T-cell (primary cell): Measurements from ENCODE around the gene ARHGDIG. TPM values are rescaled to one million over a fixed set of nuclear protein-coding genes. Genes with fewer than 3 reads are reported as not detected.
A peak's percentile ranks its signal among the peaks of the same experiment; 100 is the strongest.

ENCODE experiments used
- ATAC-seq, 4 experiments: fragments of 200-7000 bp in 3 of 4; fragments of 150-1000 bp in 1 of 4; cut with Tn5 transposase; replicated peaks in 1 of 4; 1 replicate in 3 of 4; 2 replicates in 1 of 4; pipeline ENCODE4 v1.10.0; 2021; ENCODE audit warnings: moderate library complexity in 3 of 4, mild to moderate bottlenecking in 2 of 4, moderate number of reproducible peaks in 1 of 4
- CTCF ChIA-PET, 2 donors: fragments of 300-600 bp; sonication (Branson Sonifier 250); formaldehyde crosslinking; loops; one replicate each; lab custom pipeline; 2022; ENCODE audit warnings: antibody characterized with exemption in 2 of 2; lab: Charles Lee
- POLR2A ChIA-PET, 2 donors: fragments of 300-600 bp; sonication (Branson Sonifier 250); formaldehyde crosslinking; loops; one replicate each; lab custom pipeline; 2022; ENCODE audit warnings: antibody characterized with exemption in 2 of 2; lab: Charles Lee
- DNase-seq, 35 experiments: peaks; one replicate each; pipeline versions ENCODE4 v3.0.0 to v3.0.0-alpha.2; 2013 to 2023
- H3K27ac ChIP-seq: one replicate; pipeline ENCODE4 v1.5.1; 2013; ENCODE audit warnings: low read length
- H3K27me3 ChIP-seq, 2 experiments: replicated peaks in 1 of 2; 1 replicate in 1 of 2; 2 replicates in 1 of 2; pipeline versions ENCODE4 v1.6.1 to v1.7.0; 2013; ENCODE audit warnings: low read length in 1 of 2, mixed read lengths in 1 of 2; ENCODE audit not compliant: control insufficient read depth in 2 of 2, insufficient read depth in 2 of 2; ENCODE audit errors: extremely low read depth in 1 of 2
- H3K36me3 ChIP-seq, 2 donors: 1 replicate in 1 of 2; 2 replicates in 1 of 2; pipeline versions ENCODE4 v1.6.1 to v1.7.0; 2013; ENCODE audit warnings: low read length in 1 of 2; ENCODE audit not compliant: control insufficient read depth in 2 of 2, insufficient read depth in 1 of 2; ENCODE audit errors: extremely low read depth in 1 of 2
- H3K4me1 ChIP-seq, 2 experiments: 1 replicate in 1 of 2; 2 replicates in 1 of 2; pipeline versions ENCODE4 v1.6.1 to v1.7.0; 2013; ENCODE audit warnings: low read length in 2 of 2, mixed read lengths in 1 of 2; ENCODE audit not compliant: insufficient read depth in 2 of 2, control insufficient read depth in 1 of 2; ENCODE audit errors: extremely low read depth in 1 of 2
- H3K4me3 ChIP-seq, 2 donors: 1 replicate in 1 of 2; 2 replicates in 1 of 2; pipeline versions ENCODE4 v1.5.1 to v1.7.0; 2013; ENCODE audit warnings: mild to moderate bottlenecking in 2 of 2, low read length in 1 of 2, moderate library complexity in 1 of 2; ENCODE audit not compliant: control insufficient read depth in 1 of 2; ENCODE audit errors: extremely low read depth in 1 of 2
- H3K9me3 ChIP-seq: 2 replicates; pipeline ENCODE4 v1.7.0; 2013
- H3K27ac Mint-ChIP-seq, 2 donors: one replicate each; pipeline ENCODE4 v1.8.0; 2020 to 2021; ENCODE audit warnings: mild to moderate bottlenecking in 2 of 2, mixed read lengths in 2 of 2
- H3K27me3 Mint-ChIP-seq, 2 donors: one replicate each; pipeline ENCODE4 v1.8.0; 2021 to 2022; ENCODE audit warnings: mixed read lengths in 2 of 2
- H3K36me3 Mint-ChIP-seq: one replicate; pipeline ENCODE4 v1.8.0; 2021; ENCODE audit warnings: mixed read lengths
- H3K4me1 Mint-ChIP-seq, 3 donors: one replicate each; pipeline ENCODE4 v1.8.0; 2020 to 2022; ENCODE audit warnings: mixed read lengths in 3 of 3, mild to moderate bottlenecking in 1 of 3
- H3K4me3 Mint-ChIP-seq, 3 donors: one replicate each; pipeline ENCODE4 v1.8.0; 2020 to 2022; ENCODE audit warnings: mild to moderate bottlenecking in 3 of 3, mixed read lengths in 3 of 3, moderate library complexity in 3 of 3
- H3K9me3 Mint-ChIP-seq, 3 donors: one replicate each; pipeline ENCODE4 v1.8.0; 2020 to 2022; ENCODE audit warnings: mixed read lengths in 3 of 3
- WGBS: methylation state at CpG from one replicate; pipeline ENCODE4 v1.1.5; 2013; ENCODE audit warnings: missing lambda C conversion rate; ENCODE audit not compliant: insufficient coverage; 5-methylcytosine and 5-hydroxymethylcytosine counted together
- total RNA-seq, 35 experiments: library from RNA in 6 of 35; stranded (reverse) in 6 of 35; fragments of 120-200 nt in 1 of 35; gene quantifications; one replicate each; pipeline versions ENCODE4 v1.2.1 to v1.2.4 and lab custom pipeline; 2013 to 2026

ARHGDIG gene
- total RNA-seq, 5 donors from 2014 or later (not counting 1 experiment from before 2014, with no cell fraction given) = 0.40 to 1.6 (median 0.59) TPM; not detected in 2

GRCh38 chr16:243348-243747 lies 37.0 kb upstream of the ARHGDIG start:
- DNase-seq = no peak
- Histone ChIP-seq H3K27ac (no peak overlapping the region), H3K27me3 (no peaks in the 10 kb centered on the region), H3K36me3 (peaks cover 0 to 4% of the 10 kb centered on the region in 2 donors), H3K9me3 (no peaks in the 10 kb centered on the region), H3K4me3 (no peak overlapping the region), H3K4me1 (peaks cover 0 to 7% of the 10 kb centered on the region in 2 experiments)
- ChIA-PET POLR2A (interaction anchor here in 1 of 2 donors (0.6 kb wide), 1 partner anchor 85 kb away, joined by 3 read pairs; no protein-coding TSS in a partner anchor), CTCF (no interaction called here)
- Mint-ChIP-seq H3K27ac (no peak overlapping the region), H3K27me3 (no peaks in the 10 kb centered on the region), H3K4me1 (peaks cover 0 to 23% (median 15%) of the 10 kb centered on the region in 3 donors), H3K4me3 (no peak overlapping the region), H3K36me3 (peaks cover 3% of the 10 kb centered on the region), H3K9me3 (no peaks in the 10 kb centered on the region)
- no peak for ATAC-seq
- 80% methylated on average over 1 of the region's 4 CpGs for WGBS

- ATAC-seq (no peak), DNase-seq (no peak)
- Mint-ChIP-seq H3K4me1 (peaks cover 0 to 18% (median 9%) of the 10 kb centered on the region in 3 donors), H3K9me3 (no peaks in the 10 kb centered on the region), H3K27ac (no peak overlapping the region), H3K4me3 (no peak overlapping the region), H3K27me3 (no peaks in the 10 kb centered on the region), H3K36me3 (peaks cover 4% of the 10 kb centered on the region)
- Histone ChIP-seq H3K27me3 (no peaks in the 10 kb centered on the region), H3K36me3 (peaks cover 0 to 5% of the 10 kb centered on the region in 2 donors), H3K4me1 (peaks cover 0 to 7% of the 10 kb centered on the region in 2 experiments), H3K9me3 (no peaks in the 10 kb centered on the region), H3K4me3 (no peak overlapping the region), H3K27ac (no peak overlapping the region)
- CTCF ChIA-PET = no interaction called here
- POLR2A ChIA-PET = no interaction called here
- 100% methylated on average over 3 of the region's 9 CpGs for WGBS
Measured at GRCh38 chr16:245105-245504, 35.3 kb upstream of the ARHGDIG start.

GRCh38 chr16:247027-247426 lies 33.4 kb upstream of the ARHGDIG start:
- POLR2A ChIA-PET = no interaction called here
- peak overlapping the region in 1 of 2 donors; percentile 39 for H3K27ac Mint-ChIP-seq
- 93% methylated on average over 6 of the region's 12 CpGs for WGBS

GRCh38 chr16:249431-249830 lies 31.0 kb upstream of the ARHGDIG start:
- H3K36me3 ChIP-seq = peaks cover 4 to 5% of the 10 kb centered on the region in 2 donors
- H3K4me3 ChIP-seq = no peak overlapping the region
- POLR2A ChIA-PET = no interaction called here
- H3K4me1 ChIP-seq = peaks cover 12 to 27% of the 10 kb centered on the region in 2 experiments
- CTCF ChIA-PET = no interaction called here
- H3K9me3 ChIP-seq = no peaks in the 10 kb centered on the region
- Mint-ChIP-seq H3K36me3 (peaks cover 14% of the 10 kb centered on the region), H3K9me3 (no peaks in the 10 kb centered on the region), H3K27me3 (no peaks in the 10 kb centered on the region), H3K4me3 (no peak overlapping the region), H3K4me1 (peaks cover 20 to 21% (median 21%) of the 10 kb centered on the region in 3 donors), H3K27ac (no peak overlapping the region)
- no peak overlapping the region for H3K27ac ChIP-seq
- WGBS = 98% methylated on average over 11 of the region's 12 CpGs
- ATAC-seq (no peak), DNase-seq (no peak)
- H3K27me3 ChIP-seq = no peaks in the 10 kb centered on the region

More at GRCh38 chr16:247027-247426, 33.4 kb upstream of the ARHGDIG start:
- Mint-ChIP-seq H3K4me3 (no peak overlapping the region), H3K27me3 (no peaks in the 10 kb centered on the region), H3K4me1 (peaks cover 0 to 11% (median 4%) of the 10 kb centered on the region in 3 donors), H3K9me3 (no peaks in the 10 kb centered on the region), H3K36me3 (peaks cover 10% of the 10 kb centered on the region)
- no peaks in the 10 kb centered on the region for H3K27me3 ChIP-seq
- H3K4me3 ChIP-seq = no peak overlapping the region
- no peak overlapping the region for H3K27ac ChIP-seq
- ATAC-seq (no peak), DNase-seq (no peak)
- CTCF ChIA-PET = no interaction called here
- H3K9me3 ChIP-seq = no peaks in the 10 kb centered on the region
- peaks cover 2 to 3% of the 10 kb centered on the region in 2 experiments for H3K4me1 ChIP-seq
- peaks cover 0 to 4% of the 10 kb centered on the region in 2 donors for H3K36me3 ChIP-seq

GRCh38 chr16:252366-253337 lies 27.7 kb upstream of the ARHGDIG start:
- peak overlapping the region; percentile 28 to 53 for H3K4me3 ChIP-seq
- Mint-ChIP-seq H3K4me1 (peaks cover 21 to 31% (median 23%) of the 10 kb centered on the region in 3 donors), H3K27ac (peak overlapping the region; percentile 89 to 94), H3K9me3 (no peaks in the 10 kb centered on the region), H3K27me3 (no peaks in the 10 kb centered on the region), H3K36me3 (peaks cover 21% of the 10 kb centered on the region), H3K4me3 (peak overlapping the region; percentile 61 to 79 (median 78))
- H3K27ac ChIP-seq = peak overlapping the region; percentile 73
- H3K4me1 ChIP-seq = peaks cover 12 to 28% of the 10 kb centered on the region in 2 experiments
- peak in 12 of 35 experiments; percentile 6 to 46 (median 17) for DNase-seq
- ChIA-PET POLR2A (interaction anchor here in 1 of 2 donors (0.6 kb wide), 1 partner anchor 496 kb away, joined by 4 read pairs; no protein-coding TSS in a partner anchor), CTCF (interaction anchor here in 1 of 2 donors (1.5 kb wide), 1 partner anchor 100 kb away, joined by 8 read pairs; the partner anchor contains the start of gene AXIN1)
- WGBS = 76% methylated on average over 8 of the region's 30 CpGs
- ATAC-seq = peak; percentile 70 to 77 (median 72)
- H3K9me3 ChIP-seq = no peaks in the 10 kb centered on the region
- no peaks in the 10 kb centered on the region for H3K27me3 ChIP-seq
- peaks cover 8 to 16% of the 10 kb centered on the region in 2 donors for H3K36me3 ChIP-seq

GRCh38 chr16:253833-254232 lies 26.6 kb upstream of the ARHGDIG start:
- no peaks in the 10 kb centered on the region for H3K9me3 Mint-ChIP-seq
- Histone ChIP-seq H3K4me1 (peaks cover 12 to 28% of the 10 kb centered on the region in 2 experiments), H3K27me3 (no peaks in the 10 kb centered on the region), H3K9me3 (no peaks in the 10 kb centered on the region), H3K27ac (no peak overlapping the region), H3K4me3 (no peak overlapping the region), H3K36me3 (peaks cover 8 to 16% of the 10 kb centered on the region in 2 donors)
- POLR2A ChIA-PET = no interaction called here
- H3K4me1 Mint-ChIP-seq = peaks cover 21 to 31% (median 23%) of the 10 kb centered on the region in 3 donors
- 61% methylated on average over 5 of the region's 6 CpGs for WGBS
- ATAC-seq (peak; percentile 40 to 70 (median 57)), DNase-seq (peak in 1 of 35 experiments; percentile 30)
- H3K36me3 Mint-ChIP-seq = peaks cover 21% of the 10 kb centered on the region
- no peaks in the 10 kb centered on the region for H3K27me3 Mint-ChIP-seq
- CTCF ChIA-PET = interaction anchor here in 1 of 2 donors (1.5 kb wide), 1 partner anchor 99 kb away, joined by 8 read pairs; the partner anchor contains the start of gene AXIN1
- peak overlapping the region; percentile 48 to 65 for H3K27ac Mint-ChIP-seq
- peak overlapping the region in 1 of 3 donors; percentile 78 for H3K4me3 Mint-ChIP-seq
